ENCODE measurements around the gene OR5AC2.

- TF ChIP-seq SIN3A (IDR thresholded peaks at IDR 0.05; ENCODE audit: borderline replicate concordance, insufficient read depth, low read depth, low read length) = no peak
- TF ChIP-seq CTCF (IDR thresholded peaks at IDR 0.05) = no peak
Measured at GRCh38 chr3:98110550-98110908, 23.6 kb downstream of the OR5AC2 start.

Data from Panc1 (cell line).